Ovary (tissue), 9 donors: Measurements from ENCODE around the gene CAPZB. TPM values are rescaled to one million over a fixed set of nuclear protein-coding genes. Genes with fewer than 3 reads are reported as not detected.

Source experiments
- DNase-seq, 5 donors: peaks; one replicate each; pipeline ENCODE4 v3.0.0-alpha.2; 2019 to 2020
- H3K27ac ChIP-seq, 2 donors: fragments of 200-600 bp; one replicate each; pipeline versions ENCODE4 v1.5.1 to v1.8.0; 2019 to 2022
- H3K27me3 ChIP-seq: fragments of 200-600 bp; one replicate; pipeline ENCODE4 v1.8.0; 2022
- H3K36me3 ChIP-seq: fragments of 200-600 bp; sonication (generic); one replicate; pipeline ENCODE4 v1.5.1; 2019
- H3K4me1 ChIP-seq: one replicate; pipeline ENCODE4 v1.8.1; 2013; ENCODE audit warnings: mild to moderate bottlenecking, moderate library complexity; ENCODE audit not compliant: insufficient read depth
- H3K4me3 ChIP-seq: fragments of 200-600 bp; sonication (generic); one replicate; pipeline ENCODE4 v1.5.1; 2017
- H3K9me3 ChIP-seq, 2 donors: fragments of 200-600 bp in 1 of 2; sonication (generic) in 1 of 2; one replicate each; pipeline versions ENCODE4 v1.5.1 to v1.8.1; 2013 to 2019; ENCODE audit warnings: mild to moderate bottlenecking in 1 of 2, moderate library complexity in 1 of 2
- EP300 ChIP-seq: sonication (generic); formaldehyde crosslinking; IDR thresholded peaks from one replicate; pipeline ENCODE4 v1.6.1; 2017; ENCODE audit warnings: antibody characterized with exemption
- POLR2A ChIP-seq: fragments of 450-650 bp; IDR thresholded peaks from one replicate; pipeline ENCODE4 v1.6.1; 2017; ENCODE audit warnings: antibody characterized with exemption, mild to moderate bottlenecking, moderate library complexity
- WGBS, 3 donors: extraction: QIAGEN DNeasy Blood & Tissue Kit in 1 of 3; methylation state at CpG; one replicate each; pipeline versions ENCODE4 v1.1.5 to v1.1.7; 2013 to 2017; 5-methylcytosine and 5-hydroxymethylcytosine counted together
- intact Hi-C, 4 donors: fragments of 100-400 bp; cut with DNase I; formaldehyde crosslinking; loops; one replicate each; pipeline versions ENCODE4 v1.11.0 to v1.15.1; 2022 to 2023
- polyA plus RNA-seq, 2 donors: library from polyadenylated mRNA; stranded (reverse); fragments of 200-250 nt in 1 of 2; fragments of 350-450 nt in 1 of 2; fragmentation: Illumina TruSeq in 1 of 2; extraction: RNeasy Lipid Tissue Mini Kit (QIAGEN cat#74804) in 1 of 2; gene quantifications; one replicate each; pipeline ENCODE4 v1.2.3, GENCODE V29; 2013 to 2014
- total RNA-seq, 7 donors: library from RNA; depleted of rRNA in 2 of 7; stranded (reverse); fragments of >200 nt in 2 of 7; fragmentation: NEBNext Ultra II Directional in 3 of 7; extraction: Animal tissue kit (Norgen Biotek cat#: 25700) in 3 of 7; gene quantifications; one replicate each; pipeline versions ENCODE4 v1.1.0 to v1.2.4, GENCODE V29; 2016 to 2023
- TF ChIP-seq, protein P1 (sequence below), 3 donors: fragments of 450-650 bp in 2 of 3; fragments of 200-600 bp in 1 of 3; IDR thresholded peaks; one replicate each; pipeline versions ENCODE4 v1.5.1 to v1.8.0; 2016 to 2022; ENCODE audit warnings: antibody characterized with exemption in 3 of 3, mild to moderate bottlenecking in 1 of 3
- donor health status: DM: no; HTN: no; CAD: no; lungs with moderate emphysema.
- donor health status: DM: no; HTN: no; CAD: no.
- donor health status: Bipolar disorder and iron deficiency.
- donor health status: DM: yes; HTN: yes; CAD: no.
- donor health status: DM: no; HTN: no; CAD: no.
- donor health status: DM: yes; HTN: yes; CAD: no.

Gene CAPZB
- total and polyA plus RNA-seq, 9 donors, result 85.0 to 391 (median 258) TPM

DNA sequence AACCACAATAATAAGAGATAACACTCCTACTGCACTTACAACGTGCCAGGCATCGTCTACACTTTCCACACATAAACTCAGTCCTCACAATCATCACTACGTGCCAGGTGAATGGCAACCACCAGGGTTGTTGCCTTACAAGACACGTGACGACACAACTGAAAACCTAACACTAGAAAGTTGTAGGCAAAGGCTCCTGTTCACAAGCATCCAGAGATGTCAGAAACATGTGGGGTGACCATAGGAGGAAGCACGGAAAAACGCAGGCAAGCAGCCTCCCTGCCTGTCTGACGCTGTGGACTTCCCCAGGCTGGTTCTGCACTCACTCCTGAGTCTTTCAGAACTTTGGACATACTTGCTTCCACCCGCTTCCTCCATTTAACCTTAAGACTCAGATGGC lies 7.0 kb downstream of the CAPZB start:
- Histone ChIP-seq H3K4me1 (peaks cover 33% of the 10 kb centered on the region), H3K36me3 (no peaks in the 10 kb centered on the region), H3K9me3 (no peaks in the 10 kb centered on the region), H3K4me3 (no peak overlapping the region), H3K27ac (no peak overlapping the region), H3K27me3 (no peaks in the 10 kb centered on the region)
- WGBS, 3 donors, result 62 to 65% (median 62%) methylated on average over 9 of the region's 9 CpGs
- intact Hi-C loops, result no loop called here
- TF ChIP-seq EP300, result no peak
- TF ChIP-seq, protein P1, sequence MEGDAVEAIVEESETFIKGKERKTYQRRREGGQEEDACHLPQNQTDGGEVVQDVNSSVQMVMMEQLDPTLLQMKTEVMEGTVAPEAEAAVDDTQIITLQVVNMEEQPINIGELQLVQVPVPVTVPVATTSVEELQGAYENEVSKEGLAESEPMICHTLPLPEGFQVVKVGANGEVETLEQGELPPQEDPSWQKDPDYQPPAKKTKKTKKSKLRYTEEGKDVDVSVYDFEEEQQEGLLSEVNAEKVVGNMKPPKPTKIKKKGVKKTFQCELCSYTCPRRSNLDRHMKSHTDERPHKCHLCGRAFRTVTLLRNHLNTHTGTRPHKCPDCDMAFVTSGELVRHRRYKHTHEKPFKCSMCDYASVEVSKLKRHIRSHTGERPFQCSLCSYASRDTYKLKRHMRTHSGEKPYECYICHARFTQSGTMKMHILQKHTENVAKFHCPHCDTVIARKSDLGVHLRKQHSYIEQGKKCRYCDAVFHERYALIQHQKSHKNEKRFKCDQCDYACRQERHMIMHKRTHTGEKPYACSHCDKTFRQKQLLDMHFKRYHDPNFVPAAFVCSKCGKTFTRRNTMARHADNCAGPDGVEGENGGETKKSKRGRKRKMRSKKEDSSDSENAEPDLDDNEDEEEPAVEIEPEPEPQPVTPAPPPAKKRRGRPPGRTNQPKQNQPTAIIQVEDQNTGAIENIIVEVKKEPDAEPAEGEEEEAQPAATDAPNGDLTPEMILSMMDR (IDR thresholded peaks at IDR 0.05), result no peak
- no peak for TF ChIP-seq POLR2A
- DNase-seq, result no peak

DNA sequence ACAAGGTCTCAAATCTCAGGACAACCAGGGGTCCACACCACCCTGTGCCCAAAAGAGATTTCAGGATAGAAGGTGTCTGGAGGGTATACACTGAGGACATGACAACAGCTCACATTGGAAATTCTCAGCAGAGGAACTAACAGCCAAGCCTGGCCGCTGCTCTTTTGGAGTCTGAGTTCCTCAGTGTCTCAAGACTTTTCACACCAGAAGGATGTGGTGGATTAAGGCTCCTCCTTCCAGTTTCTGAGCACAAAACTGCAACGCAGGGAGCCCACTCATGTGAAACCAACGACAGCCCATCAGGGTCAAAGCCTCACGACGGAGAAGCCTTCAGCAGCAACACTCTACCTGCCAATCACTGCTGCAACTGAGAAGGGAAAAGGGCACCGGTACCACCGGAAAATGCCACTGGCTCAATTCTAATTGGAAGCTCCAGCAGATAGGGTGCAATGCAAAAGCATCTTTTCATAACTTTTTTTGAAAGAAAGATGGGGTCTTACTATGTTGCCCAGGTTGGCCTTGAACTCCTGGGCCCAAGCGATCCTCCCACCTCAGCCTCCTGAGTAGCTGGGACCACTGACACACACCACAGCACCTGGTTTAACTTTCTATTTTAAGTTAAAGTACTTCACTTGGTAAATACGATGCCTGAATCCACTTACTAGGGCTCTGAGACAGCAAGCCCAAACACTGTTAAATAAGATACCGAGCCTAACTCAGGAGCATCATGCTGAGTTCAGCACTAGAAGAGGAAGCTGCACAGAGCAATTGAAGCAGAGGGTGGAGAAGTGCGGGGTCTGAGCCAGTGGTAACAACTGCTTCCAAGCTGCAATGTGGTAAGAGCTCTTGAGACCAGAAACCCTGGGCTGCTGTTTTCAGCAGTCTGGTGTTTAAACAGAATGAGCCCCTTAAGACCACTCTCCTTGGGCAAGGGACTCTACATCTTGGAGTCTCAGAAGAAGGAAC lies 7.8 kb downstream of the CAPZB start:
- H3K9me3 ChIP-seq, result no peaks in the 10 kb centered on the region
- H3K27ac ChIP-seq, result no peak overlapping the region
- no peak overlapping the region for H3K4me3 ChIP-seq
- peaks cover 30% of the 10 kb centered on the region for H3K4me1 ChIP-seq
- TF ChIP-seq EP300 (no peak), POLR2A (no peak)
- TF ChIP-seq, protein P1 (IDR thresholded peaks at IDR 0.05), result no peak
- intact Hi-C loops, result no loop called here
- 59 to 64% (median 63%) methylated on average over 11 of the region's 11 CpGs for WGBS, 3 donors
- DNase-seq, result no peak
- H3K27me3 ChIP-seq, result no peaks in the 10 kb centered on the region
- no peaks in the 10 kb centered on the region for H3K36me3 ChIP-seq

DNA sequence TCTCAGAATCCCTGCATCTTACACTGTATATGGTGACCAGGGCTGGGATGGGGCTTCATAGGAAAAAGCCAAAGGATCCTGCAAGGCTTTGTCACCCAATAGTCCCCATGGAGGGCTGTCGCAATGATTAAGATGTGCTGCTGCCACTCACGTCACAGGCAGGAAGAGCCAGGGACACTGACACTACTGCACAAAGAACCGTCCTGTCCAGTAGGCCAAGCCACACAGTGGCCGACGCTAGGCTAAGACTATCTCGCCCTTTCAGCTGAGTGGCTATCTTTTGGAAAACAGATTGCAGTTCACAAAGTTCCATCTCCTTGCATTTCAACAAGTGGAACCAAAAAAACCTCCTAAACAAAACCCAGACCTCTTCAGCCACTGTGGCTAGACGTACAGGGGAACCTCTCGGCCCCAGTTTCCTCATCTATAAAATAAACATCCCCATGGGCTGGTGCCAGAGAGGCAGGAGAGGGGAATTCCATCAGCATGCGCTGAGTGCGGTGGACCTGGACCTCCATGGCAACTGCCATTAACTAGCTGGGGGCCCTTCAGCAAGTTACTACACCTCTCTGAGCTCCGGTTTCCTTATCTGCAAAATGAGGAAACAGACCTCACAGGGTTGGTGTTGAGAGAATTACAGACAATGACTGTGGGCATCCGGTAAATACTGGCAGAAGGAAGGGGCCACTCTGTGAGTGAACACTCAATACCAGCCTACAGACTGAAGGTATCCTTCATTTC lies 8.7 kb downstream of the CAPZB start:
- no peak for DNase-seq
- TF ChIP-seq EP300, result no peak
- TF ChIP-seq, protein P1 (IDR thresholded peaks at IDR 0.05), result no peak
- TF ChIP-seq POLR2A, result no peak
- Histone ChIP-seq H3K4me3 (no peak overlapping the region), H3K27me3 (no peaks in the 10 kb centered on the region), H3K4me1 (peaks cover 26% of the 10 kb centered on the region), H3K27ac (no peak overlapping the region), H3K9me3 (no peaks in the 10 kb centered on the region), H3K36me3 (no peaks in the 10 kb centered on the region)
- 67 to 79% (median 72%) methylated on average over 12 of the region's 12 CpGs for WGBS, 3 donors
- intact Hi-C loops, result no loop called here

DNA sequence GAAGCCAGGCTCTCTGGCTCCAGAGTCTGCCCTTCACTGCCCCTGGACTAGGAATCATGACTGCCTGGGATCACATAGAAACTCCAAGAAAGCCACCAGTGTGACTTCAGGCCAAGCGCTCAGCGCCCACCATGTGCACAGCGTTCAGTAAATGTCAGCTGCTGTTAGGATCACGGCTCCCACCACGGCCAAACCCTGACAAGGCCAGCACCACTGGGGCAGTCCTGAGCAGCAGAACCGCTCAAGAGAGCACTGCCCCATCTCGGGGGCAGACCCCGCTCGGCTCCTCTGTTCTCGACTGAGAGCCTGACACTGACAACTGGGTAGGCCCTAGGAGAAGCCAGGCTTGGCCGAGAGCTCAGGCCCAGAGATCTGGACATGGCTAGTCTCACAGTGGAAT lies 10.0 kb downstream of the CAPZB start:
- no peaks in the 10 kb centered on the region for H3K9me3 ChIP-seq
- TF ChIP-seq EP300 (no peak), POLR2A (no peak)
- TF ChIP-seq, protein P1 (IDR thresholded peaks at IDR 0.05), result no peak
- no peaks in the 10 kb centered on the region for H3K36me3 ChIP-seq
- H3K4me1 ChIP-seq, result peaks cover 22% of the 10 kb centered on the region
- no peak overlapping the region for H3K4me3 ChIP-seq
- DNase-seq, result no peak
- intact Hi-C loops, result no loop called here
- peak overlapping the region in 1 of 2 donors; percentile 21 for H3K27ac ChIP-seq
- 82 to 92% (median 83%) methylated on average over 10 to 11 of the region's 11 CpGs for WGBS, 3 donors
- H3K27me3 ChIP-seq, result no peaks in the 10 kb centered on the region
